ENCODE measurements around the gene FAM124A. TPM values are rescaled to one million over a fixed set of nuclear protein-coding genes. Genes with fewer than 3 reads are reported as not detected.

The FAM124A gene
- total RNA-seq, 4 donors from 2014 or later = 0.35 to 3.2 (median 1.5) TPM

- Histone ChIP-seq H3K4me1 (no peaks in the 10 kb centered on the region), H3K4me3 (no peak overlapping the region), H3K36me3 (no peaks in the 10 kb centered on the region), H3K27ac (peak overlapping the region in 1 of 4 donors; percentile 42), H3K27me3 (no peaks in the 10 kb centered on the region), H3K9me3 (no peaks in the 10 kb centered on the region)
- DNase-seq = no peak
- TF ChIP-seq CTCF (IDR thresholded peaks at IDR 0.05) = no peak
- TF ChIP-seq POLR2A (IDR thresholded peaks at IDR 0.05) = no peak
Measured at GRCh38 chr13:51246418-51247277, 24.4 kb downstream of the FAM124A start.

GRCh38 chr13:51249255-51249654, 27.1 kb downstream of the FAM124A start:
- DNase-seq = no peak
- TF ChIP-seq POLR2A (IDR thresholded peaks at IDR 0.05) = no peak
- no peak for TF ChIP-seq CTCF (IDR thresholded peaks at IDR 0.05)
- H3K27ac ChIP-seq = no peak overlapping the region
- H3K4me1 ChIP-seq = no peaks in the 10 kb centered on the region
- H3K9me3 ChIP-seq = no peaks in the 10 kb centered on the region
- H3K36me3 ChIP-seq = no peaks in the 10 kb centered on the region
- H3K4me3 ChIP-seq = no peak overlapping the region
- H3K27me3 ChIP-seq = no peaks in the 10 kb centered on the region

- no peak overlapping the region for H3K4me3 ChIP-seq
- DNase-seq = no peak
- no peaks in the 10 kb centered on the region for H3K9me3 ChIP-seq
- no peaks in the 10 kb centered on the region for H3K4me1 ChIP-seq
- H3K36me3 ChIP-seq = no peaks in the 10 kb centered on the region
- H3K27ac ChIP-seq = no peak overlapping the region
- TF ChIP-seq CTCF (IDR thresholded peaks at IDR 0.05) (peak in 3 of 6 experiments; percentile 12 to 24 (median 21)), POLR2A (IDR thresholded peaks at IDR 0.05) (no peak)
- no peaks in the 10 kb centered on the region for H3K27me3 ChIP-seq
Measured at GRCh38 chr13:51249770-51250741, 27.9 kb downstream of the FAM124A start.

- H3K27ac ChIP-seq = no peak overlapping the region
- no peak overlapping the region for H3K4me3 ChIP-seq
- H3K36me3 ChIP-seq = no peaks in the 10 kb centered on the region
- no peaks in the 10 kb centered on the region for H3K9me3 ChIP-seq
- no peak for DNase-seq
- no peaks in the 10 kb centered on the region for H3K27me3 ChIP-seq
- H3K4me1 ChIP-seq = no peaks in the 10 kb centered on the region
- TF ChIP-seq CTCF (IDR thresholded peaks at IDR 0.05) = no peak
- no peak for TF ChIP-seq POLR2A (IDR thresholded peaks at IDR 0.05)
Measured at GRCh38 chr13:51251480-51251879, 29.3 kb downstream of the FAM124A start.

- Histone ChIP-seq H3K27ac (no peak overlapping the region), H3K4me3 (no peak overlapping the region), H3K36me3 (no peaks in the 10 kb centered on the region), H3K9me3 (no peaks in the 10 kb centered on the region), H3K4me1 (no peaks in the 10 kb centered on the region), H3K27me3 (no peaks in the 10 kb centered on the region)
- TF ChIP-seq CTCF (IDR thresholded peaks at IDR 0.05) (no peak), POLR2A (IDR thresholded peaks at IDR 0.05) (no peak)
- no peak for DNase-seq
Measured at GRCh38 chr13:51252954-51253532, 30.8 kb downstream of the FAM124A start.
